ENCODE data around the gene FERMT3. TPM values are rescaled to one million over a fixed set of nuclear protein-coding genes. Genes with fewer than 3 reads are reported as not detected.

Gene FERMT3
- total and polyA plus RNA-seq, 2 donors (not counting 3 experiments of a cell fraction or from before 2014, with no cell fraction given), result 64.4 to 100 TPM

DNA sequence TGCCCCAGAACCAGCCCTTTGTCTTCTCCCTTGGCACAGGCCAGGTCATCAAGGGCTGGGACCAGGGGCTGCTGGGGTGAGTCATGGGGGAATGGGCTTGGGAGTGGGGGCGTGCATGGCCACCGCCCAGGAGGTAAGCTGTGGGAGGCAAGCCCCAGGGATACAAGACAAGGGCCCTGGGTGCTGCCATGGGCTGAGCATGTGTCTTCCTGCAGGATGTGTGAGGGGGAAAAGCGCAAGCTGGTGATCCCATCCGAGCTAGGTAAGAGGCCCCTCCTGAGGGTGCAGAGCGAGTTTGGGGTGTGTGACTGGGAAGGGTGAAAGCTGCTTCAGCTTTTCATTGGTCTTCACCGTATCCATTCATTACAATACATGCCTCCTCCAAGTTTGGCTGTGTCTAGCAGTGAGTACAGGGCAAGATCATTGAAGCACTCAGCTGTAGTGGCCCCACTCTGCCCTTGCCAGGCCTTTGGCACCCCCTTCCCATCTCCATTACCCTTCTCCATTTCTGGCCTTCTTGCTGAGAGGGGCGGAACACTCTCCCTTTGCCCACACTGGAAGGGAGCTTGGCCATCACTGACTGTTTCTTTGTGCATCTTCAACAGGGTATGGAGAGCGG, 36.8 kb downstream of the FERMT3 start:
- Histone ChIP-seq H2AFZ (ENCODE audit: low read depth, low read length) (no peak overlapping the region), H3K4me3 (replicated peaks in 1 of 3; ENCODE audit: insufficient read depth in 1 of 3, low read depth in 1 of 3, low read length in 3 of 3) (no peak overlapping the region), H4K20me1 (replicated peaks; ENCODE audit: control insufficient read depth, extremely low read depth, insufficient read depth, low read length) (no peaks in the 10 kb centered on the region), H3K27me3 (ENCODE audit: control insufficient read depth in 2 of 2, insufficient read depth in 2 of 2, low read length in 2 of 2) (no peaks in the 10 kb centered on the region), H3K9me1 (replicated peaks; ENCODE audit: control insufficient read depth, extremely low read depth, insufficient read depth, low read length) (no peaks in the 10 kb centered on the region), H3K4me2 (ENCODE audit: insufficient read depth, low read length) (no peak overlapping the region), H3K79me2 (ENCODE audit: control insufficient read depth, insufficient read depth, low read length) (peaks cover 40% of the 10 kb centered on the region), H3K9me3 (replicated peaks; ENCODE audit: control insufficient read depth, insufficient read depth, low read length) (no peaks in the 10 kb centered on the region), H3K9ac (replicated peaks; ENCODE audit: extremely low read depth, insufficient read depth, low read length) (no peak overlapping the region), H3K27ac (ENCODE audit: insufficient read depth, low read depth, low read length) (no peak overlapping the region), H3K4me1 (ENCODE audit: control insufficient read depth, extremely low read depth, insufficient read depth, low read length) (peaks cover 21% of the 10 kb centered on the region), H3K36me3 (ENCODE audit: control insufficient read depth in 2 of 2, extremely low read depth in 1 of 2, insufficient read depth in 2 of 2, low read length in 2 of 2) (peaks cover 0 to 15% of the 10 kb centered on the region in 2 experiments)
- TF ChIP-seq JUN (IDR thresholded peaks at IDR 0.05; ENCODE audit: borderline replicate concordance, insufficient read depth, insufficient read length, low read depth) (no peak), GATA2 (IDR thresholded peaks at IDR 0.05; ENCODE audit: insufficient read depth, insufficient read length, low read depth, low read length) (no peak), POLR2A (IDR thresholded peaks at IDR 0.05; ENCODE audit: low read depth, low read length) (peak; percentile 59), POLR2AphosphoS5 (IDR thresholded peaks at IDR 0.05; ENCODE audit: insufficient read depth, low read depth, low read length) (peak; percentile 70)
- no peak for FAIRE-seq
- intact Hi-C loops (cut with micrococcal nuclease), result loop anchor here (5.0 kb wide), 1 partner anchor 114 kb away; the partner anchor contains the start of gene RPS6KA4
- dilution Hi-C loops (cut with MboI; ENCODE audit: extremely low pct_ligation_motif_present, low sequenced_read_pairs), result no loop called here
- CTCF ChIA-PET, result interaction anchor here (0.9 to 5.0 kb wide), 4 partner anchors 20 to 57 kb away, joined by 3 to 36 read pairs (median 15); partner anchors contain the start of gene CATSPERZ
- DNase-seq (ENCODE audit: low read depth, low spot score), result no peak
- POLR2A ChIA-PET, result no interaction called here
- TSS peak; percentile 13 for BruUV-seq (replicated peaks)

GRCh38 chr11:64244107-64244506, 37.6 kb downstream of the FERMT3 start:
- no peak overlapping the region for H3K27ac ChIP-seq (ENCODE audit: insufficient read depth, low read depth, low read length)
- no peak overlapping the region for H3K9ac ChIP-seq (replicated peaks; ENCODE audit: extremely low read depth, insufficient read depth, low read length)
- H3K4me2 ChIP-seq (ENCODE audit: insufficient read depth, low read length), result no peak overlapping the region
- no peaks in the 10 kb centered on the region for H3K27me3 ChIP-seq (ENCODE audit: control insufficient read depth in 2 of 2, insufficient read depth in 2 of 2, low read length in 2 of 2)
- peaks cover 40% of the 10 kb centered on the region for H3K79me2 ChIP-seq (ENCODE audit: control insufficient read depth, insufficient read depth, low read length)
- intact Hi-C loops (cut with micrococcal nuclease) (loop anchor here (5.0 kb wide), 1 partner anchor 113 kb away; the partner anchor contains the start of gene RPS6KA4), dilution Hi-C loops (cut with MboI; ENCODE audit: extremely low pct_ligation_motif_present, low sequenced_read_pairs) (no loop called here)
- H2AFZ ChIP-seq (ENCODE audit: low read depth, low read length), result no peak overlapping the region
- ChIA-PET CTCF (interaction anchor here (0.9 to 5.0 kb wide), 6 partner anchors 19 to 59 kb away, joined by 3 to 36 read pairs (median 4); partner anchors contain the start of gene CATSPERZ), POLR2A (no interaction called here)
- DNase-seq (ENCODE audit: low read depth, low spot score) (no peak), FAIRE-seq (no peak)
- peaks cover 21% of the 10 kb centered on the region for H3K4me1 ChIP-seq (ENCODE audit: control insufficient read depth, extremely low read depth, insufficient read depth, low read length)
- no peak for TF ChIP-seq CTCF (IDR thresholded peaks at IDR 0.05; ENCODE audit: extremely low read depth in 1 of 2, insufficient read depth in 1 of 2, low read depth in 1 of 2, low read length in 2 of 2)
- TF ChIP-seq POLR2AphosphoS5 (IDR thresholded peaks at IDR 0.05; ENCODE audit: insufficient read depth, low read depth, low read length), result no peak
- no peak for TF ChIP-seq JUN (IDR thresholded peaks at IDR 0.05; ENCODE audit: borderline replicate concordance, insufficient read depth, insufficient read length, low read depth)
- TF ChIP-seq GATA2 (IDR thresholded peaks at IDR 0.05; ENCODE audit: insufficient read depth, insufficient read length, low read depth, low read length), result no peak
- TF ChIP-seq FOS (IDR thresholded peaks at IDR 0.05; ENCODE audit: borderline replicate concordance, insufficient read depth, low read length), result no peak
- TF ChIP-seq MYC (IDR thresholded peaks at IDR 0.05; ENCODE audit: low read depth, low read length), result no peak
- TF ChIP-seq, protein P1, sequence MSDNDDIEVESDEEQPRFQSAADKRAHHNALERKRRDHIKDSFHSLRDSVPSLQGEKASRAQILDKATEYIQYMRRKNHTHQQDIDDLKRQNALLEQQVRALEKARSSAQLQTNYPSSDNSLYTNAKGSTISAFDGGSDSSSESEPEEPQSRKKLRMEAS (IDR thresholded peaks at IDR 0.05; ENCODE audit: insufficient read depth, insufficient read length), result no peak
- no peak for TF ChIP-seq POLR2A (IDR thresholded peaks at IDR 0.05; ENCODE audit: low read depth, low read length)
- no peak for TF ChIP-seq EZH2 (IDR thresholded peaks at IDR 0.05; ENCODE audit: borderline replicate concordance, low read depth, low read length, severe bottlenecking)
- H3K9me3 ChIP-seq (replicated peaks; ENCODE audit: control insufficient read depth, insufficient read depth, low read length), result no peaks in the 10 kb centered on the region
- no peak overlapping the region for H3K4me3 ChIP-seq (replicated peaks in 1 of 3; ENCODE audit: insufficient read depth in 1 of 3, low read depth in 1 of 3, low read length in 3 of 3)
- peaks cover 0 to 12% of the 10 kb centered on the region in 2 experiments for H3K36me3 ChIP-seq (ENCODE audit: control insufficient read depth in 2 of 2, extremely low read depth in 1 of 2, insufficient read depth in 2 of 2, low read length in 2 of 2)
- no TSS peak for BruUV-seq (replicated peaks)
- no peaks in the 10 kb centered on the region for H3K9me1 ChIP-seq (replicated peaks; ENCODE audit: control insufficient read depth, extremely low read depth, insufficient read depth, low read length)
- H4K20me1 ChIP-seq (replicated peaks; ENCODE audit: control insufficient read depth, extremely low read depth, insufficient read depth, low read length), result no peaks in the 10 kb centered on the region

Data from endothelial cell of umbilical vein (primary cell).